ENCODE results near the gene LRRC45. TPM values are rescaled to one million over a fixed set of nuclear protein-coding genes. Genes with fewer than 3 reads are reported as not detected.
A peak's percentile ranks its signal among the peaks of the same experiment; 100 is the strongest.

Gene LRRC45
- total and polyA plus RNA-seq, 3 experiments from 2014 or later = 10.1 to 27.6 (median 26.8) TPM

DNA sequence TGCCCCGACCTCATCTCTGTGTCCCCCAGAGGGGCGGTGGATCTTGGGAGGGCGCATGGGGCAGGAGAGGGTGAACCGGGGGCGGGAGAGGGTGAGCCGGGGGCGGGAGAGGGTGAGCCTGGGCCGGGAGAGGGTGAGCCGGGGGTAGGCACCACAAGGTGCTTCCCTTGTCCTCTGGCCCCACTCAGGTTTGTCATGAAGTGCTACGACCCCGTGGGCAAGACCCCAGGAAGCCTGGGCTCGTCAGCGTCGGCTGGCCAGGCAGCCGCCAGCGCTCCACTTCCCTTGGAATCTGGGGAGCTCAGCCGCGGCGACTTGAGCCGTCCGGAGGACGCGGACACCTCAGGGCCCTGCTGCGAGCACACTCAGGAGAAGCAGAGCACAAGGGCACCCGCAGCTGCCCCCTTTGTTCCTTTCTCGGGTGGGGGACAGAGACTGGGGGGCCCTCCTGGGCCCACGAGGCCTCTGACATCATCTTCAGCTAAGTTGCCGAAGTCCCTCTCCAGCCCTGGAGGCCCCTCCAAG, 26.8 kb upstream of the LRRC45 start:
- Histone ChIP-seq H3K27ac (ENCODE audit: low read depth, low read length) (no peak overlapping the region), H3K27me3 (ENCODE audit: insufficient read depth, low read length, poor library complexity, severe bottlenecking) (no peaks in the 10 kb centered on the region), H3K9me3 (ENCODE audit: low read length) (no peaks in the 10 kb centered on the region), H3K4me3 (ENCODE audit: low read length) (no peak overlapping the region), H3K36me3 (ENCODE audit: insufficient read depth, low read length) (no peaks in the 10 kb centered on the region), H3K4me1 (ENCODE audit: insufficient read depth, low read length) (no peaks in the 10 kb centered on the region)
- no peaks in the 10 kb centered on the region for H3K27me3 Mint-ChIP-seq
- peak overlapping the region in 1 of 8 donors; percentile 85 for H3K27ac Mint-ChIP-seq
- peaks cover 0 to 14% (median 2%) of the 10 kb centered on the region in 3 donors for H3K36me3 Mint-ChIP-seq
- CTCF ChIA-PET = no interaction called here
- H3K4me1 Mint-ChIP-seq = no peaks in the 10 kb centered on the region
- H3K9me3 Mint-ChIP-seq = no peaks in the 10 kb centered on the region
- no peak for DNase-seq
- POLR2A ChIA-PET = no interaction called here
- H3K4me3 Mint-ChIP-seq = no peak overlapping the region

DNA sequence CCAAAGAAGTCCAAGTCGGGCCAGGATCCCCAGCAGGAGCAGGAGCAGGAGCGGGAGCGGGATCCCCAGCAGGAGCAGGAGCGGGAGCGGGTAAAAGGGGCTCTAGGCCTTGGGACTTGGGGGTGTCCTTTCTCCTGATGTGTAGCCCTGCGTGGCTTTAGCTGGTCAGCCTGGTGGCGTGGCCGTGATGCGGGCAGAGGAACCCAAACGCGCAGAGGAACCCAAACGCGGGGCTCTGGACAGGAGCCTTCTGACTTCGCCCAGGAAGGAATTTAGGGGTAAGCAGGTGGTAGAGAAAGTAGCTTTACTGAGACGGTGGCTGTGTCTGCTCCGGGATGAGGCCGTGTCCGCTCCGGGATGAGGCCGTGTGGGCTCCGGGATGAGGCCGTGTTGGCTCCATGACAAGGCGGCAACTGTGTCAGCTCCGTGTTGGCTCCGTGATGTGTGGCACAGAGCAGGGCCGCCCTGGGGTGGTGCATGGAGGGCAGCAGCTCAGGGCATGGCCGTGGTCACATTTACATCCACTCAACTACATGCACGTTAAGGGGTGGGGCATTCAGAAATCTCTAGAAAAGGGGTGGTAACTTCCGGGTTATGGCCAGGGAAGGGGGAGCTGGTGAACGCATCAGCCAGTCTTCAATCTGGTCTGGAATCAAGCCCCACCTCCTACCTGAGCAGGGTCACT, 26.2 kb upstream of the LRRC45 start:
- Histone ChIP-seq H3K4me3 (ENCODE audit: low read length) (no peak overlapping the region), H3K36me3 (ENCODE audit: insufficient read depth, low read length) (no peaks in the 10 kb centered on the region), H3K4me1 (ENCODE audit: insufficient read depth, low read length) (no peaks in the 10 kb centered on the region), H3K9me3 (ENCODE audit: low read length) (no peaks in the 10 kb centered on the region), H3K27ac (ENCODE audit: low read depth, low read length) (no peak overlapping the region), H3K27me3 (ENCODE audit: insufficient read depth, low read length, poor library complexity, severe bottlenecking) (no peaks in the 10 kb centered on the region)
- no peak for DNase-seq
- no peaks in the 10 kb centered on the region for H3K27me3 Mint-ChIP-seq
- peaks cover 0 to 14% (median 2%) of the 10 kb centered on the region in 3 donors for H3K36me3 Mint-ChIP-seq
- POLR2A ChIA-PET = no interaction called here
- H3K27ac Mint-ChIP-seq = peak overlapping the region in 2 of 8 donors; percentile 29 to 87
- no peaks in the 10 kb centered on the region for H3K4me1 Mint-ChIP-seq
- CTCF ChIA-PET = interaction anchor here (0.6 kb wide), 1 partner anchor 34 kb away, joined by 4 read pairs; no protein-coding TSS in a partner anchor
- H3K9me3 Mint-ChIP-seq = no peaks in the 10 kb centered on the region
- no peak overlapping the region for H3K4me3 Mint-ChIP-seq

DNA sequence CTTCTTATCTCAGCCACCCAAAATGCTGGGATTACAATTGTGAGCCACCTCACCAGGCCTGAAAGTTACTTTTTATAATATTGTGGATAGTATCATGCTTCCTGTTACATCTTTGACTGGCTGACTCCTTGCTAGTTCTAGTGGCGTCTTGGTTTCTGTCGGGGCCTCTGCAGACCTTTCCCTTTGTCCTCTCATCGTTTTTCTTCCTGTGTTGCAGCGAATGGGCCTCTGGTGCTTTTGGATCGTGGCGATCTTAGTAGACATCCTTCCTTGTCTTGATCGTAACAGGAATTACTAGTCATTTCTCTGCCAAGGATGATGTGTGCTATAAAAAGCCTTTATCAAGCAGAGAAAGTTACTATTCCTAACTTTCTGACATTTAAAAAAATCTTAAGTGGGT, 24.9 kb upstream of the LRRC45 start:
- no peaks in the 10 kb centered on the region for H3K27me3 ChIP-seq (ENCODE audit: insufficient read depth, low read length, poor library complexity, severe bottlenecking)
- POLR2A ChIA-PET = no interaction called here
- no peaks in the 10 kb centered on the region for H3K27me3 Mint-ChIP-seq
- H3K27ac Mint-ChIP-seq = peak overlapping the region in 2 of 8 donors; percentile 52 to 80
- no peak overlapping the region for H3K27ac ChIP-seq (ENCODE audit: low read depth, low read length)
- H3K36me3 Mint-ChIP-seq = peaks cover 0 to 14% (median 2%) of the 10 kb centered on the region in 3 donors
- no peaks in the 10 kb centered on the region for H3K36me3 ChIP-seq (ENCODE audit: insufficient read depth, low read length)
- H3K4me3 Mint-ChIP-seq = no peak overlapping the region
- DNase-seq = no peak
- no peaks in the 10 kb centered on the region for H3K4me1 ChIP-seq (ENCODE audit: insufficient read depth, low read length)
- no peaks in the 10 kb centered on the region for H3K4me1 Mint-ChIP-seq
- no peaks in the 10 kb centered on the region for H3K9me3 ChIP-seq (ENCODE audit: low read length)
- no peak overlapping the region for H3K4me3 ChIP-seq (ENCODE audit: low read length)
- CTCF ChIA-PET = no interaction called here
- no peaks in the 10 kb centered on the region for H3K9me3 Mint-ChIP-seq

DNA sequence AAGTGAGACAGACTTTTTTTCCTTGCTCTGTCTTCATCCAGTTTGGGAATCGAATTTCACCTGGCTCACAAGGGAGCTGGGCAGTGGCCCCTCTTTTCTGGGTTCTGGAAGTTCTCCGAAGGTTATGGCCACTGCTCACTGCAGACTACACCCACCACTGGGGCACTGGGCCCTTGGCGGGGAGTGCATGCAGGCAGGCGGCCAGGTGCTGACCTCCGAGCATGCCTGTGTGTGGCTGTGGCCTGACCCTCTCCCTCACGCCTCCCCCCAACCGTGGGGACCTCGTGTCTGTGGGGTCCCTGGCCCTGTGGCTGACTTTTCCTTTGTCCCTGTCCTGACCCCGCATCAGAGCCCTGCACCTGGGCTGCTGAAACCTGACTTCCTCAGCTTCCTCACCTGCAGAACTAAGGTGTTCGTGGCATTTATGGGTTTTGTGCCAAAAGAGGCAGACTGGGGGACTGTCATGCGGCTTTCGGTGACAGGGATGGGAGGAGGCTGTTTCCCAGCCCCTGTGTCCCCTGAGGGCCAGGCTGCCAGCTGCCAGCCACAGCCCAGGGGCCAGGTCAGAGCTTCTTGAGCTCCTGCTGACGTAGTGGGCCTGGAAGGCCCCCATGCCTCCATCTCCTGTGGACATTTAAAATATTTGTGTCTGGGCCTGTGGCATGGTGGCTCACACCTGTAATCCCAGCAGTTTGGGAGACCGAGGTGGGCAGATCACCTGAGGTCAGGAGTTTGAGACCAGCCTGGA, 24.2 kb upstream of the LRRC45 start:
- Mint-ChIP-seq H3K27me3 (no peaks in the 10 kb centered on the region), H3K36me3 (peaks cover 0 to 12% (median 2%) of the 10 kb centered on the region in 3 donors)
- CTCF ChIA-PET = no interaction called here

DNA sequence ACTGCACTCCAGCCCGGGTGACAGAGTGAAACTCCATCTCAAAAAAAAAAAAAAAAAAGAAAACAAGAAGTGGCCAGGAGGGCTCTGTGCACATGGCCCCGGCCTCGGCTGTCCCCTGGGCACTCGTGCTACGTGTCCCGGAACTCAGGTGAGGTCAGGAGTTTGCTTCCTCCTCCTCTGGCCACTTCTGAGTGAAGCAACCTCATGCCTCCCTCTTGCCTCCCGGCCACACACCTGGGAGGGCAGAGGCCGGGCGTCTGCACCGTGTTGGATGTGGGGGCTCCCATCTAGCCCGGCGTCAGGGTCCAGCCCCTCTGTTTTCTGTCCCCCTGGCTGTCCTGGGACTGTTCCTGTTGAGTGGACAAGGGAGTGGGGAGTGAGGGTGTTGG, 23.5 kb upstream of the LRRC45 start:
- ChIA-PET CTCF (no interaction called here), POLR2A (no interaction called here)

More for the DNA sequence above, 24.2 kb upstream of the LRRC45 start:
- no peaks in the 10 kb centered on the region for H3K27me3 ChIP-seq (ENCODE audit: insufficient read depth, low read length, poor library complexity, severe bottlenecking)
- POLR2A ChIA-PET = no interaction called here
- Mint-ChIP-seq H3K27ac (no peak overlapping the region), H3K4me3 (no peak overlapping the region), H3K9me3 (no peaks in the 10 kb centered on the region), H3K4me1 (no peaks in the 10 kb centered on the region)
- no peaks in the 10 kb centered on the region for H3K9me3 ChIP-seq (ENCODE audit: low read length)
- H3K4me1 ChIP-seq (ENCODE audit: insufficient read depth, low read length) = no peaks in the 10 kb centered on the region
- H3K4me3 ChIP-seq (ENCODE audit: low read length) = no peak overlapping the region
- no peaks in the 10 kb centered on the region for H3K36me3 ChIP-seq (ENCODE audit: insufficient read depth, low read length)
- H3K27ac ChIP-seq (ENCODE audit: low read depth, low read length) = no peak overlapping the region
- DNase-seq = no peak

DNA sequence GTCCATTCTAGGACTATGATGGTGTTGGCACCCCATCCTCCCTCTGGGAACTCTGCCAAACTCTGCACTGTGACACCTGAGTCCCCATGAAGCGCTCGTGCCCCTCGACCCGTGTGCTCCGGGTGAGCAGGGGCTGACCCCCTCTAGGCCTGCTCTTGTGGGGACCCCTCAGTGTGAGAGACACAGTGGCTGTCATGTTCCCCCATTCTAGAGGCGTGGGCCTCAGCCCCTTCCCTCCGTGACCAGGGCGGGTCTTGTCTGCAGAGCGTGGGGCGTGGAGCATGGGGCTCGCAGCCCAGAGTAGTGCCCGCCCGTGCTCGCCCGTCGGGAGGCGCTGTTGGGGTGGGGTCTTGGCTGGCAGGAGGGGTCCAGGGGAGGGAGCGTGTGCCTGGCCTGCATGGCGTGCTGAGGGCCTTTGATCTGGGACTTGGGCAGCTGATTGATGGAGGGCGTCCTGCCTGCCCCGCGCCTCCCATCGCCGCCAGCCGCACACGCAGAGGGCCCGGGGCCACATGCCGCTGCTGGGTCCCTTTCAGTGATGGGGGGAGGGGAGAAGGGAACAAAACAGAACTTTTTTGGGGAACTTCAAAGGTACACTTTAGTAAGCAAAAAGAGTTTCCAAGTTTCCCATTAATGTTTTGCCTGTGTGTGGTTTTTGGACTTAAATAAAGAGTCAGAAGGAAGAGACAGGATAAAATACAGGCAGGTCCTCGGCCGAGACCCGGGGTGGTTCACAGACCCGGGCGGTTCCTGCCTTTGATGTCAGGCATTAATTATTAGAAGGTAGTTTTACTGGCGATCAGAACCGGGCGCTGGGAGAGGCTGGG, 22.9 kb upstream of the LRRC45 start:
- H3K27me3 ChIP-seq (ENCODE audit: insufficient read depth, low read length, poor library complexity, severe bottlenecking) = no peaks in the 10 kb centered on the region
- no peak overlapping the region for H3K27ac ChIP-seq (ENCODE audit: low read depth, low read length)
- Mint-ChIP-seq H3K4me3 (no peak overlapping the region), H3K36me3 (peaks cover 0 to 10% (median 2%) of the 10 kb centered on the region in 3 donors), H3K27ac (peak overlapping the region in 1 of 8 donors; percentile 54), H3K4me1 (no peaks in the 10 kb centered on the region), H3K9me3 (no peaks in the 10 kb centered on the region), H3K27me3 (no peaks in the 10 kb centered on the region)
- no peak for DNase-seq
- H3K4me3 ChIP-seq (ENCODE audit: low read length) = no peak overlapping the region
- H3K9me3 ChIP-seq (ENCODE audit: low read length) = no peaks in the 10 kb centered on the region
- no peaks in the 10 kb centered on the region for H3K4me1 ChIP-seq (ENCODE audit: insufficient read depth, low read length)
- H3K36me3 ChIP-seq (ENCODE audit: insufficient read depth, low read length) = no peaks in the 10 kb centered on the region
- ChIA-PET POLR2A (no interaction called here), CTCF (no interaction called here)

More for the DNA sequence above, 23.5 kb upstream of the LRRC45 start:
- no peaks in the 10 kb centered on the region for H3K4me1 ChIP-seq (ENCODE audit: insufficient read depth, low read length)
- Mint-ChIP-seq H3K36me3 (peaks cover 0 to 10% (median 2%) of the 10 kb centered on the region in 3 donors), H3K27me3 (no peaks in the 10 kb centered on the region), H3K4me1 (no peaks in the 10 kb centered on the region), H3K9me3 (no peaks in the 10 kb centered on the region), H3K4me3 (no peak overlapping the region), H3K27ac (no peak overlapping the region)
- no peaks in the 10 kb centered on the region for H3K27me3 ChIP-seq (ENCODE audit: insufficient read depth, low read length, poor library complexity, severe bottlenecking)
- no peaks in the 10 kb centered on the region for H3K36me3 ChIP-seq (ENCODE audit: insufficient read depth, low read length)
- H3K9me3 ChIP-seq (ENCODE audit: low read length) = no peaks in the 10 kb centered on the region
- H3K4me3 ChIP-seq (ENCODE audit: low read length) = no peak overlapping the region
- no peak for DNase-seq
- H3K27ac ChIP-seq (ENCODE audit: low read depth, low read length) = no peak overlapping the region

DNA sequence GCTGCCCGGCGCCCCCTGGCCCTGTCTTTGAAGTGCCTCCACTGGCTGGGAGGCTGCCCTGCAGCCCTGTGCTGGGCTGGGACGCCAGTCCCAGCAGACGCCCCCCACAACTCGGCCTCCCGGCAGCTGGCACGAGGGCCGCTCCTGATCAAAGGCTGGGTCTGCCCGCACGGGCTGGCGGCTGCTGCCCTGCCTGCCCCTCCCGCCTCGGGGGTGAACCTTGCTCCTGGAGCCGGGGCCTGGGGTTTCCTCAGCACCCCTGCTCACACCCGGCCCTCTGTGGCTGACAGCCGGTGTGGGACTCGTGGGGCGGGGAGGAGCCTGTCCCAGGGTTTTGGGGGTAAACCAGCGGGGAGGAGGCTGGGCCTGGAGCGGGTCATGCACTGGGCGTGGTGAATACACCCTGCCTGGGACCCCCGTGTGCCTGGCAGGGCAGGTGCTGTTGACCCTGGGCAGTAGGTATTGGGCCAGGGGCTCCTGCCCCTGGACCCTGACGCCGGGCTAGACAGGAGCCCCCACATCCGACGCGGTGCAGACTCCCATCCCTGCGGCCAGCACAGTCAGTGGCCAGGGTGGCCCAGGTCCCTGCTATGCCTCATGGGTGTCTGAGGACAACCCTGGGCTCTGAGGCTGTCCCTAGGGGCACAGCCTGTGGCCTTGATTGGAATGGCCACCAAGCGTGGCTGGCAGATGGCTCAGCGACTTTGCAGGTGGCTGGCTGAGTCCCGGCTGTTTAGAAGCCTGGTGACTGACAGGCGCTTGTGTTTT, 22.1 kb upstream of the LRRC45 start:
- no peaks in the 10 kb centered on the region for H3K27me3 Mint-ChIP-seq
- H3K4me1 Mint-ChIP-seq = no peaks in the 10 kb centered on the region

More for the DNA sequence above, 22.1 kb upstream of the LRRC45 start:
- H3K27me3 ChIP-seq (ENCODE audit: insufficient read depth, low read length, poor library complexity, severe bottlenecking) = no peaks in the 10 kb centered on the region
- peaks cover 0 to 8% (median 2%) of the 10 kb centered on the region in 3 donors for H3K36me3 Mint-ChIP-seq
- no peaks in the 10 kb centered on the region for H3K9me3 Mint-ChIP-seq
- no peaks in the 10 kb centered on the region for H3K9me3 ChIP-seq (ENCODE audit: low read length)
- H3K36me3 ChIP-seq (ENCODE audit: insufficient read depth, low read length) = no peaks in the 10 kb centered on the region
- no peak overlapping the region for H3K4me3 ChIP-seq (ENCODE audit: low read length)
- H3K27ac Mint-ChIP-seq = no peak overlapping the region
- POLR2A ChIA-PET = no interaction called here
- H3K4me3 Mint-ChIP-seq = no peak overlapping the region
- H3K4me1 ChIP-seq (ENCODE audit: insufficient read depth, low read length) = no peaks in the 10 kb centered on the region
- no peak overlapping the region for H3K27ac ChIP-seq (ENCODE audit: low read depth, low read length)
- no peak for DNase-seq
- CTCF ChIA-PET = no interaction called here

All from CD8-positive, alpha-beta memory T cell (primary cell).